Pons (tissue), 1 donor: ENCODE measurements around the gene CYB561.

ENCODE experiments used
- DNase-seq: peaks from one replicate; pipeline ENCODE4 v3.0.0-alpha.2; 2016; ENCODE audit warnings: low spot score

The CYB561 gene

GRCh38 chr17:63445954-63446752 lies at the start of gene CYB561:
Gene CYB561, minus strand, starts transcription at chr17:63446306. Its CDS starts 8,759 bp downstream, at chr17:63437547.
- DNase-seq = no peak

- DNase-seq = no peak
Measured at GRCh38 chr17:63495491-63495890, 49.4 kb upstream of the CYB561 start.

- no peak for DNase-seq
Measured at GRCh38 chr17:63494300-63494928, 48.3 kb upstream of the CYB561 start.

GRCh38 chr17:63493411-63493810 lies 47.3 kb upstream of the CYB561 start:
- DNase-seq = no peak

- no peak for DNase-seq
Measured at GRCh38 chr17:63492940-63493339, 46.8 kb upstream of the CYB561 start.

- DNase-seq = no peak
Measured at GRCh38 chr17:63491977-63492618, 46.0 kb upstream of the CYB561 start.

- DNase-seq = no peak
Measured at GRCh38 chr17:63491413-63491812, 45.3 kb upstream of the CYB561 start.

- DNase-seq = no peak
Measured at GRCh38 chr17:63490858-63491400, 44.8 kb upstream of the CYB561 start.

GRCh38 chr17:63490329-63490728 lies 44.2 kb upstream of the CYB561 start:
- no peak for DNase-seq

GRCh38 chr17:63489291-63489690 lies 43.2 kb upstream of the CYB561 start:
- DNase-seq = no peak

- no peak for DNase-seq
Measured at GRCh38 chr17:63488851-63489250, 42.7 kb upstream of the CYB561 start.

GRCh38 chr17:63487014-63487339 lies 40.9 kb upstream of the CYB561 start:
- DNase-seq = no peak

GRCh38 chr17:63486317-63487013 lies 40.4 kb upstream of the CYB561 start:
- DNase-seq = no peak

GRCh38 chr17:63483655-63484575 lies 37.8 kb upstream of the CYB561 start:
- DNase-seq = no peak

GRCh38 chr17:63483038-63483437 lies 36.9 kb upstream of the CYB561 start:
- DNase-seq = no peak

GRCh38 chr17:63482509-63482908 lies 36.4 kb upstream of the CYB561 start:
- no peak for DNase-seq

GRCh38 chr17:63481488-63481870 lies 35.4 kb upstream of the CYB561 start:
- no peak for DNase-seq

- DNase-seq = no peak
Measured at GRCh38 chr17:63480826-63481487, 34.9 kb upstream of the CYB561 start.

GRCh38 chr17:63480192-63480784 lies 34.2 kb upstream of the CYB561 start:
- no peak for DNase-seq

- DNase-seq = no peak
Measured at GRCh38 chr17:63479495-63480184, 33.5 kb upstream of the CYB561 start.
